ENCODE data around the gene OSBPL7. TPM values are rescaled to one million over a fixed set of nuclear protein-coding genes. Genes with fewer than 3 reads are reported as not detected.
A peak's percentile ranks its signal among the peaks of the same experiment; 100 is the strongest.

The OSBPL7 gene
- total RNA-seq, 2 experiments from 2014 or later, result 30.3 to 47.8 TPM

DNA sequence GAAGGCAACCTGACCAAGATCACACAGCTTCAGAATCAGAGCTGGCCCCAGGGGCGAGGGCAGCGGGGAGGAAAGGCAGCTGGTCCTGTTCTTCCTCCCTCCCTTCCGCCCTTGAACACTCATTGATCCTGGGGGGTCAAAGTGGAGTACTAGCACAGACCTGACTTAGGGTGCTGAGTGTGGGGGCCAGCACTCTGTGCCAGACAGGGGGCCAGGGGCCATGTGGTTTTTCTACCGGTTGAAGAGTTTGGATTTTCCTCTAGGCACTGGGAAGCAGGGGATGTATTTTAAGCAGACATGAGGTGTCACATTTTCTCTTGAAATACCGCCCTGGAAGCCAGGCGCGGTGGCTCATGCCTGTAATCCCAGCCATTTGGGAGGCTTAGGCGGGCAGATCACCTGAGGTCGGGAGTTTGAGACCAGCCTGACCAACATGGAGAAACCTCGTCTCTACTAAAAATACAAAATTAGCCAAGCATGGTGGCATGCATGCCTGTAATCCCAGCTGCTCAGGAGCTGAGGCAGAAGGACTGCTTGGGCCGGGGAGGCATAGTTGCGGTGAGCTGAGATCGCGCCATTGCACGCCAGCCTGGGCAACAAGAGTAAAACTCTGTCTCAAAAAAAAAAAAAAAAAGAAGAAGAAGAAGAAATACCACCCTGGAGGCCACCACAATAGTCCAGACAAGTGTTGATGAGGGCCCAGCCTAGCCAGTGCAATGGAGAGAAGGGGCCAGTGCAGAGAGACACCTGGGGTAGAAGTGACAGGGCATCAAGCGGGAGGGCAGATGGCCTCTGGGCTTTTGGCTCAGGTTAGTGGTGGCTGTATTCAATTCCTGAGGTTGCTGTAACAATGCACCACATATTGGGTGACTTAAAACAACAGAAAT is 15.3 kb downstream of the OSBPL7 start:
- no peak for DNase-seq
- CTCF ChIA-PET, result interaction anchor here (1.8 kb wide), 1 partner anchor 17 kb away, joined by 9 read pairs; no protein-coding TSS in a partner anchor
- peaks cover 12% of the 10 kb centered on the region for H3K4me1 Mint-ChIP-seq
- H3K27me3 Mint-ChIP-seq, result no peaks in the 10 kb centered on the region
- no peak for ATAC-seq
- H3K9me3 Mint-ChIP-seq (ENCODE audit: low read depth), result no peaks in the 10 kb centered on the region
- H3K36me3 Mint-ChIP-seq, result peaks cover 11% of the 10 kb centered on the region
- no peak overlapping the region for H3K27ac Mint-ChIP-seq
- no peak overlapping the region for H3K4me3 Mint-ChIP-seq

- Mint-ChIP-seq H3K27me3 (no peaks in the 10 kb centered on the region), H3K27ac (no peak overlapping the region)
- CTCF ChIA-PET, result interaction anchor here (0.8 to 4.3 kb wide), 7 partner anchors 11 to 140 kb away, joined by 3 to 21 read pairs (median 3); no protein-coding TSS in a partner anchor
These were observed 17.1 kb downstream of the OSBPL7 start for GRCh38 chr17:47804461-47804860.

GRCh38 chr17:47803751-47804150 is 17.8 kb downstream of the OSBPL7 start:
- Mint-ChIP-seq H3K4me3 (no peak overlapping the region), H3K27ac (no peak overlapping the region), H3K27me3 (no peaks in the 10 kb centered on the region), H3K4me1 (no peaks in the 10 kb centered on the region), H3K36me3 (peaks cover 6% of the 10 kb centered on the region), H3K9me3 (ENCODE audit: low read depth) (no peaks in the 10 kb centered on the region)
- DNase-seq, result no peak
- CTCF ChIA-PET, result interaction anchor here (0.8 to 4.3 kb wide), 4 partner anchors 10 to 139 kb away, joined by 3 to 21 read pairs (median 4); no protein-coding TSS in a partner anchor
- ATAC-seq, result no peak

More at GRCh38 chr17:47804461-47804860, 17.1 kb downstream of the OSBPL7 start:
- Mint-ChIP-seq H3K9me3 (ENCODE audit: low read depth) (no peaks in the 10 kb centered on the region), H3K36me3 (peaks cover 6% of the 10 kb centered on the region), H3K4me1 (no peaks in the 10 kb centered on the region), H3K4me3 (no peak overlapping the region)
- ATAC-seq (no peak), DNase-seq (no peak)

DNA sequence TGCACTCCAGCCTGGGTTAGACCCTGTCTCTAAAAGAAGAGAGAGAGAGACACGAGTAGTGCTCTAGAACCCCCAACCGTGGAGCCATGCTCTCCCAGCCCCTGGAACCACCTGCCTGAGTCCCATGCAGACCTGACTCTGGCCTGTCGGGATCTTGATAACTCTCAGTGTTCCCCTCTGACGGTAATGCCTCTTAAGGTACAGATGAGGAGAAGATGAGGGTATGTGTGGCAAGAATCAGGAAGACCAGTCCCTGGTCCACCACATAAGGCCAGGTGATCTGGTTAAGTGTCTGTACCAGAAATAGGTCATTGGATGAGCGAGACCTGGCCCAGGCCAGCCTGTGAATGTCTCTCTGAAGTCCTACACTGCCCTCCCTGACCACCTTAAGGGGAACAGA is 18.4 kb downstream of the OSBPL7 start:
- H3K36me3 Mint-ChIP-seq, result peaks cover 6% of the 10 kb centered on the region
- no peak overlapping the region for H3K27ac Mint-ChIP-seq
- H3K9me3 Mint-ChIP-seq (ENCODE audit: low read depth), result no peaks in the 10 kb centered on the region
- CTCF ChIA-PET, result interaction anchor here (0.8 to 4.3 kb wide), 5 partner anchors 10 to 138 kb away, joined by 3 to 21 read pairs (median 10); partner anchors contain the start of gene TBX21
- no peak for ATAC-seq
- no peaks in the 10 kb centered on the region for H3K4me1 Mint-ChIP-seq
- no peaks in the 10 kb centered on the region for H3K27me3 Mint-ChIP-seq
- H3K4me3 Mint-ChIP-seq, result no peak overlapping the region
- no peak for DNase-seq

- peak; percentile 72 for DNase-seq
- H3K4me3 Mint-ChIP-seq, result no peak overlapping the region
- CTCF ChIA-PET, result interaction anchor here (0.8 to 4.3 kb wide), 19 partner anchors 9 to 184 kb away, joined by 3 to 21 read pairs (median 4); partner anchors contain the start of genes LRRC46, MRPL10 and TBX21
- no peaks in the 10 kb centered on the region for H3K9me3 Mint-ChIP-seq (ENCODE audit: low read depth)
- H3K36me3 Mint-ChIP-seq, result peaks cover 2% of the 10 kb centered on the region
- no peak overlapping the region for H3K27ac Mint-ChIP-seq
- peak; percentile 92 for ATAC-seq
- no peaks in the 10 kb centered on the region for H3K4me1 Mint-ChIP-seq
- peaks cover 6% of the 10 kb centered on the region for H3K27me3 Mint-ChIP-seq
These were observed 19.1 kb downstream of the OSBPL7 start for GRCh38 chr17:47802341-47803022.

- Mint-ChIP-seq H3K27ac (no peak overlapping the region), H3K36me3 (peaks cover under 1% of the 10 kb centered on the region), H3K27me3 (peaks cover 8% of the 10 kb centered on the region), H3K4me1 (no peaks in the 10 kb centered on the region), H3K9me3 (ENCODE audit: low read depth) (no peaks in the 10 kb centered on the region), H3K4me3 (no peak overlapping the region)
- DNase-seq (no peak), ATAC-seq (no peak)
- CTCF ChIA-PET, result interaction anchor here (0.5 to 4.3 kb wide), 22 partner anchors 8 to 1626 kb away, joined by 3 to 21 read pairs (median 4); partner anchors contain the start of genes LRRC46, MRPL10 and TBX21
These were observed 19.7 kb downstream of the OSBPL7 start for GRCh38 chr17:47801906-47802305.

DNA sequence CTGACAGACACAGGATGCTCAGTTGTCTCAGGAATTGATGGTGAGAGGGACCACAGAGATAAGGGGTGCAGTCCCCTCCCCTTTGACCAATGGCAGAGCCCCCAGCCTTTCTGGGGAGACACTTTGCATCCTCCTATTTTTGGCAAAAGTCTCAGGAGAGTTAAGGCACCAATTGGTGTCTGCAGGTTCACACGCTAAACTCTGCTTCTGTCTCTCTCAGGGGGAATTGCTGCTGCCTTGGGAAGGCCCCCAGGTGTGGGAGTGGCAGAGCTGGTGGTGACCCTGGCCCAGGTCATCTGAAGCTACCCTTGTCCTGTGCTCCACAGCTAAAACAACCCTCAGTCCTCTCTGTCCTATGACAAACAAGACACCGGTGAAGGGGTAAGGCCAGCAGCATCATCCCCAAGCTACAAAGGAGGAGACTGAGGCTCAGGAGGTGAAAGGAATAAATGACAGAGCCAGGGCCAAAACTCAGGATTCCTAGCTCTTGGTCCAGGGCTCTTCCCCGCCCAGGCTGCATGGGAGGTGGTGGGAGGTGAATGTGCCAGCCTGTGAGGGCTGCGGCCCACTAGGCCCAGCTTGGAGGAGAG is 20.3 kb downstream of the OSBPL7 start:
- Mint-ChIP-seq H3K36me3 (no peaks in the 10 kb centered on the region), H3K9me3 (ENCODE audit: low read depth) (no peaks in the 10 kb centered on the region), H3K27ac (no peak overlapping the region), H3K27me3 (peaks cover 11% of the 10 kb centered on the region), H3K4me1 (no peaks in the 10 kb centered on the region), H3K4me3 (no peak overlapping the region)
- ATAC-seq (no peak), DNase-seq (no peak)
- CTCF ChIA-PET, result interaction anchor here (0.5 to 4.3 kb wide), 21 partner anchors 8 to 1625 kb away, joined by 3 to 21 read pairs (median 4); partner anchors contain the start of genes LRRC46, MRPL10 and TBX21

GRCh38 chr17:47800686-47801085 is 20.9 kb downstream of the OSBPL7 start:
- Mint-ChIP-seq H3K27me3 (peaks cover 11% of the 10 kb centered on the region), H3K27ac (no peak overlapping the region), H3K36me3 (no peaks in the 10 kb centered on the region), H3K9me3 (ENCODE audit: low read depth) (no peaks in the 10 kb centered on the region), H3K4me1 (no peaks in the 10 kb centered on the region), H3K4me3 (no peak overlapping the region)
- CTCF ChIA-PET, result interaction anchor here (1.1 to 4.3 kb wide), 11 partner anchors 7 to 136 kb away, joined by 3 to 21 read pairs (median 4); partner anchors contain the start of genes LRRC46, MRPL10 and TBX21
- ATAC-seq (no peak), DNase-seq (no peak)

- H3K4me3 Mint-ChIP-seq, result no peak overlapping the region
- CTCF ChIA-PET, result interaction anchor here (0.6 to 1.8 kb wide), 7 partner anchors 8 to 105 kb away, joined by 3 to 6 read pairs (median 3); partner anchors contain the start of gene TBX21
These were observed 23.8 kb downstream of the OSBPL7 start for GRCh38 chr17:47797797-47798196.

DNA sequence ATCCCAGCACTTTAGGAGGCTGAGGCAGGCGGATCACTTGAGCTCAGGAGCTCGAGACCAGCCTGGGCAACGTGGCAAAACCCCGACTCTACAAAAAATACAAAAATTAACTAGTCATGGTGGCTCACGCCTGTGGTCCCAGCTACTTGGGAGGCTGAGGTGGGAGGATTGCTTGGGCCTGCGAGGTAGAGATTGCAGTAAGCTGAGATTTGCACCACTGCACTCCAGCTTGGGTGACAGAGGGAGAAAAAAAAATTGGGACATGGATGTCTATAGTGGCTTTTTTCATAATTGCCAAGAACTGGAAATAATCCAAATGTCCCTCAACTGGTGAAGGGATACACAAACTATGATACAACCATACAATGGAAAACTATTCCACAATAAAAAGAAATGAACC is 28.6 kb downstream of the OSBPL7 start:
- ATAC-seq, result no peak
- CTCF ChIA-PET, result interaction anchor here (1.3 to 5.9 kb wide), 5 partner anchors 9 to 129 kb away, joined by 4 to 30 read pairs (median 4); no protein-coding TSS in a partner anchor
- Mint-ChIP-seq H3K4me1 (peaks cover 10% of the 10 kb centered on the region), H3K9me3 (ENCODE audit: low read depth) (no peaks in the 10 kb centered on the region), H3K4me3 (no peak overlapping the region), H3K27me3 (peaks cover 78% of the 10 kb centered on the region), H3K36me3 (no peaks in the 10 kb centered on the region), H3K27ac (no peak overlapping the region)
- DNase-seq, result no peak

More at GRCh38 chr17:47797797-47798196, 23.8 kb downstream of the OSBPL7 start:
- Mint-ChIP-seq H3K9me3 (ENCODE audit: low read depth) (no peaks in the 10 kb centered on the region), H3K4me1 (no peaks in the 10 kb centered on the region), H3K27ac (no peak overlapping the region), H3K36me3 (no peaks in the 10 kb centered on the region), H3K27me3 (peaks cover 37% of the 10 kb centered on the region)
- DNase-seq (no peak), ATAC-seq (no peak)

- Mint-ChIP-seq H3K9me3 (ENCODE audit: low read depth) (no peaks in the 10 kb centered on the region), H3K4me1 (peaks cover 10% of the 10 kb centered on the region), H3K36me3 (no peaks in the 10 kb centered on the region), H3K27me3 (peaks cover 78% of the 10 kb centered on the region), H3K4me3 (no peak overlapping the region), H3K27ac (no peak overlapping the region)
- DNase-seq, result no peak
- CTCF ChIA-PET, result interaction anchor here (1.3 to 5.9 kb wide), 4 partner anchors 10 to 128 kb away, joined by 4 to 30 read pairs (median 7); no protein-coding TSS in a partner anchor
- no peak for ATAC-seq
These were observed 29.1 kb downstream of the OSBPL7 start for GRCh38 chr17:47792457-47792856.

- Mint-ChIP-seq H3K4me1 (peaks cover 10% of the 10 kb centered on the region), H3K4me3 (no peak overlapping the region), H3K9me3 (ENCODE audit: low read depth) (no peaks in the 10 kb centered on the region), H3K36me3 (no peaks in the 10 kb centered on the region), H3K27me3 (peaks cover 77% of the 10 kb centered on the region), H3K27ac (no peak overlapping the region)
- no peak for ATAC-seq
- DNase-seq, result no peak
- CTCF ChIA-PET, result interaction anchor here (1.1 to 5.9 kb wide), 5 partner anchors 9 to 127 kb away, joined by 3 to 30 read pairs (median 6); no protein-coding TSS in a partner anchor
These were observed 30.6 kb downstream of the OSBPL7 start for GRCh38 chr17:47791025-47791424.

Data from activated CD8-positive, alpha-beta memory T cell treated with anti-CD3 and anti-CD28 coated beads, Interleukin-2, amount 10 ng/mL, durations not matched to agents 7 days and 5 days (primary cell).